Activated naive CD4-positive, alpha-beta T cell (primary cell): ENCODE results near the gene ZNF98.

Source experiments
- DNase-seq, 4 experiments: peaks; one replicate each; lab custom pipeline; 2025; lab: John Stamatoyannopoulos, UW

The ZNF98 gene

DNA sequence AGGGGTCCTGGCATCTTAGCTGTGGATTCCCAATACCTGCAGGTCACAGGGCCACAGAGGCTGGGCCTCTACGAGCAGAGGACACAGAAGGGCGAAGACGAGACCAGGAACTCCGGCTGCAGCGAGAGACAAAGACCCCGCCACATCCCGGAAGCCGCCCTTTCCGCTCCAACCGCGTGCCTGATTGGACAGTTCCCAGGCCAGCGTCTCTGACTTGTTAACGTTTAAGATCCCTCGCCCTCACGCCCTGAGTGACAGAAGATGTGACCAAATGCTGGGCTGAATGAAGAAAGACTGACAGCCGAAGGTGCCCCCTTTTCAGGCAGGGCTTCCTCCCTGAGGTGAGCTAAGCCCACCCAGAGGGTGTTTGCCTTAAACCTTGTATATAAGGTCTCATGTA, at the start of gene ZNF98:
Gene ZNF98 (minus strand): TSS at position 136 of the 400 bp plus-strand sequence. CDS start 122 bp downstream, at position 14.
- DNase-seq: no peak

DNA sequence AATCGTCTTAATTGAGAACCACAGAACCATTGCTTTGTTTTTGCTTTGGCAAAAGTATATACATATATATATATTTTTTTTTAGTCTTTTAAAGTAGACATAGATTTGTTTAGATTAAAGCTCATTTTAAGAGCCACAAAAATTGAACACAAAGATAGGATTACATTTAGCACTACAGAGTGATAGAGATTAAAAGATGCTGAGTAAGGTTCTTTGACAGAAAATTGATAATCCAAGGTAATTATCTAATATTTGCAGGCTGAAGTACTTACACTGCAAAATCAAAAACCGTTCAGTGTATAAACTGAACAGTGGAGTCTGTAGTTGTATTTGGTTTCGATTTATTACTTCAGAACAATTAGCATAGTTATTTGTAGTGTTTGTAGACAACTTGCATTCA, 24.5 kb upstream of the ZNF98 start:
- DNase-seq: no peak

DNA sequence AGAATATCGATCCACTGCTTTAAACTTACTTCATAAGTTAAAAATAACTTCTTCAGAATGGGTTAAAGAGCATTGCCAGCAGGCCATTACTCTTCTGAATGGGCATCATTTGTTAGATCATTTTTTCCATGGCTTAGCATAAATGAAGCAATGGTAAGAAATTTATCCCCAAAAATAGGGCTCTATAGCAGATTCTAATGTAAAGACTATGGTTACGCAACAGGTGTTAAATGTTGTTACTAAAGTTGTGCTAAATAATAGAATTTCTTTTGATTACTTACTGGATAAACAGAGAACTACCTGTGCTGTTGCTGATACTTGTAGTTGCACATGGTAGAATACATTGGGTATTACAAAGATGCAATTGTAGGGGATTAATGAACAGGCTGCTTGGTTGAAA, 15.9 kb upstream of the ZNF98 start:
- DNase-seq: no peak

DNA sequence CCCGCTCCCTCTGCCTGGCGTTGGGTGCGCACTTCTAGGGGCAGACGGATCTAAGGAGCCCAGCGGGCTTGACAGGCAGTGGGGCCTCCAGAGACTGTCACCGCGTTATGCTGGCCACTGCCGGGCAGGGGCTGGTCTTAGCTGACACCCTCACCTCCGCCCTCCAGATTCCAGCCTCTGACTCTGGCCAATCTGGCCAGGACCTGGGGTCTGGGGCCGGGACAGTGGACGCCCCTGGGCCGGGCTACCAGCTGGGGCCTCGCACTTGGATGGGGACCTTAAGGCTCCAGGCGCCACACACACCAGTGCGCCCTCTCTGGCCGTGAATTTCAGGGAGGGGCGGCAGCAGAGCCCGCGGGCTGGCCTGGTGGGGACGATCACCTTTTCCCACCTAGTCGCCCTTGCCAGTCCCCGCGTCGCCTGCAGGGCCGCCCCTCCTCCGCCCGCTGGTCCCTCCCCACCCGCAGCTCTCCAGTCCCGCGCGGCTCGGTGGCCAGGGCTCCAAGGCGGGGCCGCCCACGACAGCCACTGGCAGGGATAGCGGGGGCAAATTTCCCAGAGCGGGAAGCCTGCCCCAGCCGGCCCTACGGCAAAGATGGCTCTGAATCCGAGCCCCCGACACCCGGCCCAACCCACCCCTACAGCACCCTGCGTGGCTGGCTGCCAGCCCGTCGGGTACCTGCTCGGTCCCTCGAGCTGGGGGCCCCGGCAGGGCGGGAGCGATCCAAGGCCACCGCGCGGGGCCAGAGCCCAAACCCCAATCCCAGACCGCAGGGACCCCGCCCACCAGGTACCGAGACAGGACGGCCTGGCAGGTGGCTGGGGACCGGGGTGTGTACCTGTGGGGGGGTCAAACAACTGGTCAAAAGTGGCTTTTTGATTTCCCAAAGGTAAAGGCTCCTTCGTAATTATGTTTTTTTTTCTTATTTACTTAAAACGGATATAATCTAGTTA, 6.1 kb upstream of the ZNF98 start:
- DNase-seq: no peak

DNA sequence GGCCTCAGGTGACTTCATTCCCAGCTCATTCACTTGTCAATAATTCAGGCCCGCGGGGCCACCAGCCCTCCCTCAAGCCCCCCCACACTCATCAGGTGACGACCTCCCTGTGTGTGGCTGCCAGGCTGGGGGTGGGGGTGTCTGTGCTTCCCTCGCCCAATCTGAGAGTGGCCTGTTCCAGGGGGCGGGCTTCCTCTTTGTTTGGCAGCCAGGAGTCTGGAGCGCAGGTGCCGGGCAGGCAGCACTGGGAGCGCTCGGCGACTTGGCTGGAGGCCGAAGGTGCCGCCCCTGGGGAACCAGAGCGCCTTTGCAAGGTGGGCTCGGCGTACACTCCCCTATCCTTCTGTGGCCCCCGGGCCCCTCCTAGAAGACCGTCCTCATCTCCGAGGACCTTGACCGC, 5.4 kb upstream of the ZNF98 start:
- no peak for DNase-seq

DNA sequence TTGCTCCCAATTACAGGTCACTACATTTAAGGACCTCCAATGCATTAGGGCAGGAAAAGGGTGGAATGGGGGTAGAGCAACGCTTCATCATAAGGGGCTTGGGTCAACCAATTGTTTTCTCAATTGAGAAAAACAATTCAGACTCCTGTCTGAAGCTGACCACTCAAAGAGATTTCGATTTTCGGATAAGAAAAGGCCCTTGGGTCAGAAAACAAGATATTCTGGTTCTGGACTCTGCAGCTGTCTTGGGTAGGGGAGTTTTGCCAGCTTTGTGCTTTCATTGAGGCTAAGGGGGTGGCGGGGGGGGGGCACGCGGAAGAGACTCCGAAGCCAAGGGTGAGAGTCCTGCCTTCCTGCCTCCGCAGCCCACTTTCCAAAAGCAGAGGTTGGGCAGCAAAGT, 4.8 kb upstream of the ZNF98 start:
- no peak for DNase-seq

GRCh38 chr19:22421797-22422196, 349 bp downstream of the ZNF98 start:
- DNase-seq: no peak

DNA sequence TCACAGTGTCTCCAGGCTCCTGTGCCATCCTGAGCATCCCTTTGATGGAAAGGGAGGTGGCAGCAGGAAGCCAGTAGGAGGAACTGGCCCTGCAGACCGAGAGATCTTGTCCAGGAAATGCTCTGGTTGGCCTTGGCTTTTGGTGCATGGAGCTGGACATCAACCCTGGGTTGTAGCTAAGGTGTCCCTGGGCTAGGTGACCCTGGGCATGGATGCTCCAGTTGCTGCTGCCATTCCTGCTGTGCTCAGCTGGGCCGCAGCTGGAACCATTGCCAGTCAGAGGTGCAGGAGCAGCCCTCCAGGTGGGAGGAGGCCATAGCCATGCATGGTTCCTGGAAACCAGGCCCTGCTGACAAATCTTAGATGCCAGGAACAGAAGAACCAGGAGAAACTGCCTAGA, 67.5 kb downstream of the ZNF98 start:
- DNase-seq: no peak
